GM12878 (cell line): ENCODE measurements around the gene SP6. TPM values are rescaled to one million over a fixed set of nuclear protein-coding genes. Genes with fewer than 3 reads are reported as not detected.

Source experiments
- HSF1 ChIP-seq: fragments of 150-350 bp; IDR thresholded peaks from 2 replicates; pipeline ENCODE4 v1.6.1; 2014; ENCODE audit warnings: mild to moderate bottlenecking, low read depth, low read length
- POLR2AphosphoS2 ChIP-seq: IDR thresholded peaks from 2 replicates; pipeline ENCODE4 v1.6.1; 2011; ENCODE audit warnings: low read depth, mild to moderate bottlenecking, low read length, improper control_type of control experiment, moderate library complexity
- RCOR1 ChIP-seq: conservative IDR thresholded peaks from 2 replicates; pipeline ENCODE4 v1.6.1; 2012; ENCODE audit warnings: low read depth, low read length, improper control_type of control experiment
- SUZ12 ChIP-seq: fragments of 200-600 bp; sonication (generic); IDR thresholded peaks from one replicate; pipeline ENCODE4 v1.6.1; 2018; ENCODE audit warnings: antibody characterized with exemption, mild to moderate bottlenecking; ENCODE audit not compliant: unreplicated experiment
- USF1 ChIP-seq: IDR thresholded peaks from 2 replicates; pipeline ENCODE4 v1.6.1; 2011; ENCODE audit warnings: borderline replicate concordance, low read depth, mild to moderate bottlenecking, moderate library complexity, mixed read lengths, low read length; ENCODE audit not compliant: insufficient read depth; ENCODE audit errors: extremely low read length
- polyA plus RNA-seq, 11 experiments: library from polyadenylated mRNA; depleted of rRNA in 4 of 11; unstranded in 6 of 11; stranded (reverse) in 5 of 11; fragments of >200 nt; fragmentation: Nextera tagmentation in 4 of 11; fragmentation: Illumina TruSeq in 1 of 11; extraction: Ambion mirVana in 4 of 11; extraction: Trizol in 1 of 11; gene quantifications; 1 replicate in 1 of 11; 2 replicates in 10 of 11; pipeline versions ENCODE4 v1.2.1 to v1.2.3, GENCODE V29; 2011 to 2016; ENCODE audit warnings: inconsistent platforms in 2 of 11, missing spikeins in 2 of 11, low read depth in 1 of 11
- total RNA-seq, 4 experiments: library from RNA; depleted of rRNA in 3 of 4; stranded (reverse); fragments of >200 nt in 3 of 4; fragmentation: Illumina TruSeq in 1 of 4; extraction: Trizol in 1 of 4; gene quantifications; 2 replicates each; pipeline versions ENCODE4 v1.2.1 to v1.2.3, GENCODE V29; 2013 to 2021
- TF ChIP-seq, protein P1 (sequence below): fragments of 450-650 bp; IDR thresholded peaks from 2 replicates; pipeline ENCODE4 v1.6.1; 2017; ENCODE audit warnings: mild to moderate bottlenecking, moderate library complexity
- TF ChIP-seq, protein P2 (sequence below): fragments of 450-650 bp; IDR thresholded peaks from 2 replicates; pipeline ENCODE4 v1.6.1; 2018; ENCODE audit warnings: mild to moderate bottlenecking, low read depth, moderate library complexity; ENCODE audit not compliant: partially characterized antibody

Gene SP6
- total and polyA plus RNA-seq, 10 of the 15 experiments (the other 5 are each of a cell fraction or from before 2014, with no cell fraction given): 0.05 to 0.15 (median 0.06) TPM; not detected in 7

DNA sequence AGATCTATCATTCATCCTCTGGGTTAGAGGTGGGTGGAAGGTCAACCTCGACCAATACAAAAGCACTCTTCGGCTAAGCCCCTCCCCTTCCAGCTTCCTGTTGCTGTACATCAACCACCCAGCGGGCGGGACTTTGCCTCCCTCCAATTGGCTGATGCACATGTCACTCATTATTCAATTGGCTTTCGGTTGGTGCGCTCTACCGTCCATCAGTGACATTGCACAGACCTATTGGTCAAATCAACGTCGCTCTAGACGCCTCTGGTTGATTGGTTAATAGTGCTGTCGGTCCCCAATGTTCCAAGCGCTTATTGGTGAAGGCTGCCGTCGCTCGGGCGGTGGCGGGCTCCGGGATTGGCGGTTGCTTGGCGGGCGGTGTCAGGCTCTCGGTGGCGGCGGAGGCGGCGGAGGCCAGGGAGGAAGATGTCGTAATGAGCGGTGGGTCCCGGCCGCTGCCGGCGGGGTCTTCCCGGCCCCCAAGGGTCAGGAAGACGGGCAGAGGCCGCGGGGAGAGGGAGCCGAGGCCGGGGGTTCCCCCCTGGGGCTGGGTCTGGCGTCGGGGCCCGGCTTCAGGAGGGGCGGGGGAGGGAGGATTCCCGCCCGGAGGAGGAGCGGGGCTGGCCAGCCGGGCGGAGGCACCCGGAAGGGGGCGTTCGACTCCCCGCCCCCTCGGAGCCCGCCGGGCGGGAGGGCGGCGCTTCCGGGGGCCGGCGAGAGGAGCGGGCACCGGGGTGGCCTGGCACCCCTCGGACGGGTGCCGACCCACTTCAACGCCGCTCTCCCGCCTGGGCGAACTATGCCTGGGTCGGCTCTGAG lies 45.1 kb upstream of the SP6 start, which contains the start of gene SP2 (continued):
- TF ChIP-seq HSF1: peak; percentile 77; the same call in 1 of the 2 replicates
- TF ChIP-seq, protein P1, sequence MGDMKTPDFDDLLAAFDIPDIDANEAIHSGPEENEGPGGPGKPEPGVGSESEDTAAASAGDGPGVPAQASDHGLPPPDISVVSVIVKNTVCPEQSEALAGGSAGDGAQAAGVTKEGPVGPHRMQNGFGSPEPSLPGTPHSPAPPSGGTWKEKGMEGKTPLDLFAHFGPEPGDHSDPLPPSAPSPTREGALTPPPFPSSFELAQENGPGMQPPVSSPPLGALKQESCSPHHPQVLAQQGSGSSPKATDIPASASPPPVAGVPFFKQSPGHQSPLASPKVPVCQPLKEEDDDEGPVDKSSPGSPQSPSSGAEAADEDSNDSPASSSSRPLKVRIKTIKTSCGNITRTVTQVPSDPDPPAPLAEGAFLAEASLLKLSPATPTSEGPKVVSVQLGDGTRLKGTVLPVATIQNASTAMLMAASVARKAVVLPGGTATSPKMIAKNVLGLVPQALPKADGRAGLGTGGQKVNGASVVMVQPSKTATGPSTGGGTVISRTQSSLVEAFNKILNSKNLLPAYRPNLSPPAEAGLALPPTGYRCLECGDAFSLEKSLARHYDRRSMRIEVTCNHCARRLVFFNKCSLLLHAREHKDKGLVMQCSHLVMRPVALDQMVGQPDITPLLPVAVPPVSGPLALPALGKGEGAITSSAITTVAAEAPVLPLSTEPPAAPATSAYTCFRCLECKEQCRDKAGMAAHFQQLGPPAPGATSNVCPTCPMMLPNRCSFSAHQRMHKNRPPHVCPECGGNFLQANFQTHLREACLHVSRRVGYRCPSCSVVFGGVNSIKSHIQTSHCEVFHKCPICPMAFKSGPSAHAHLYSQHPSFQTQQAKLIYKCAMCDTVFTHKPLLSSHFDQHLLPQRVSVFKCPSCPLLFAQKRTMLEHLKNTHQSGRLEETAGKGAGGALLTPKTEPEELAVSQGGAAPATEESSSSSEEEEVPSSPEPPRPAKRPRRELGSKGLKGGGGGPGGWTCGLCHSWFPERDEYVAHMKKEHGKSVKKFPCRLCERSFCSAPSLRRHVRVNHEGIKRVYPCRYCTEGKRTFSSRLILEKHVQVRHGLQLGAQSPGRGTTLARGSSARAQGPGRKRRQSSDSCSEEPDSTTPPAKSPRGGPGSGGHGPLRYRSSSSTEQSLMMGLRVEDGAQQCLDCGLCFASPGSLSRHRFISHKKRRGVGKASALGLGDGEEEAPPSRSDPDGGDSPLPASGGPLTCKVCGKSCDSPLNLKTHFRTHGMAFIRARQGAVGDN: 0 out of 2 replicates have a peak, but pooled peaks have one; percentile 58
- peak; percentile 39; the same call in 1 of the 2 replicates for TF ChIP-seq POLR2AphosphoS2
- TF ChIP-seq, protein P2, sequence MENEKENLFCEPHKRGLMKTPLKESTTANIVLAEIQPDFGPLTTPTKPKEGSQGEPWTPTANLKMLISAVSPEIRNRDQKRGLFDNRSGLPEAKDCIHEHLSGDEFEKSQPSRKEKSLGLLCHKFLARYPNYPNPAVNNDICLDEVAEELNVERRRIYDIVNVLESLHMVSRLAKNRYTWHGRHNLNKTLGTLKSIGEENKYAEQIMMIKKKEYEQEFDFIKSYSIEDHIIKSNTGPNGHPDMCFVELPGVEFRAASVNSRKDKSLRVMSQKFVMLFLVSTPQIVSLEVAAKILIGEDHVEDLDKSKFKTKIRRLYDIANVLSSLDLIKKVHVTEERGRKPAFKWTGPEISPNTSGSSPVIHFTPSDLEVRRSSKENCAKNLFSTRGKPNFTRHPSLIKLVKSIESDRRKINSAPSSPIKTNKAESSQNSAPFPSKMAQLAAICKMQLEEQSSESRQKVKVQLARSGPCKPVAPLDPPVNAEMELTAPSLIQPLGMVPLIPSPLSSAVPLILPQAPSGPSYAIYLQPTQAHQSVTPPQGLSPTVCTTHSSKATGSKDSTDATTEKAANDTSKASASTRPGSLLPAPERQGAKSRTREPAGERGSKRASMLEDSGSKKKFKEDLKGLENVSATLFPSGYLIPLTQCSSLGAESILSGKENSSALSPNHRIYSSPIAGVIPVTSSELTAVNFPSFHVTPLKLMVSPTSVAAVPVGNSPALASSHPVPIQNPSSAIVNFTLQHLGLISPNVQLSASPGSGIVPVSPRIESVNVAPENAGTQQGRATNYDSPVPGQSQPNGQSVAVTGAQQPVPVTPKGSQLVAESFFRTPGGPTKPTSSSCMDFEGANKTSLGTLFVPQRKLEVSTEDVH: peak; percentile 91
- no peak for TF ChIP-seq SUZ12
- no peak for TF ChIP-seq USF1
- no peak for TF ChIP-seq RCOR1
